Vagina (tissue), 2 donors: Measurements from ENCODE around the gene PZP. TPM values are rescaled to one million over a fixed set of nuclear protein-coding genes. Genes with fewer than 3 reads are reported as not detected.
"Not testable (repeated sequence)": the region's sequence is repeated elsewhere in the genome, so short reads cannot be mapped to it uniquely, and the experiment has no call there.

ENCODE experiments used
- DNase-seq, 2 donors: peaks; one replicate each; pipeline ENCODE4 v3.0.0-alpha.2; 2017; ENCODE audit errors: extremely low spot score in 2 of 2
- H3K27ac ChIP-seq: fragments of 200-600 bp; sonication (generic); one replicate; pipeline ENCODE4 v1.5.1; 2019
- H3K27me3 ChIP-seq: fragments of 200-600 bp; sonication (generic); one replicate; pipeline ENCODE4 v1.5.1; 2019
- H3K36me3 ChIP-seq, 2 donors: fragments of 200-600 bp; sonication (generic); one replicate each; pipeline ENCODE4 v1.5.1; 2017 to 2019
- H3K4me1 ChIP-seq: fragments of 200-600 bp; sonication (generic); one replicate; pipeline ENCODE4 v1.5.1; 2019
- H3K4me3 ChIP-seq, 2 donors: fragments of 200-600 bp; sonication (generic); 1 replicate in 1 of 2; 2 replicates in 1 of 2; pipeline ENCODE4 v1.5.1; 2016 to 2019
- H3K9me3 ChIP-seq: fragments of 200-600 bp; sonication (generic); one replicate; pipeline ENCODE4 v1.5.1; 2019
- CTCF ChIP-seq, 3 experiments: fragments of 450-650 bp in 2 of 3; fragments of 200-600 bp in 1 of 3; sonication (generic) in 1 of 3; IDR thresholded peaks; one replicate each; pipeline ENCODE4 v1.5.1; 2017 to 2019; ENCODE audit warnings: antibody characterized with exemption in 3 of 3, mild to moderate bottlenecking in 2 of 3, moderate library complexity in 2 of 3
- POLR2A ChIP-seq, 2 donors: fragments of 450-650 bp; IDR thresholded peaks; one replicate each; pipeline ENCODE4 v1.6.1; 2017; ENCODE audit warnings: antibody characterized with exemption in 2 of 2, mild to moderate bottlenecking in 2 of 2, moderate library complexity in 2 of 2
- POLR2AphosphoS5 ChIP-seq, 2 donors: sonication (generic); formaldehyde crosslinking; IDR thresholded peaks; one replicate each; pipeline ENCODE4 v1.9.0; 2017; ENCODE audit warnings: antibody characterized with exemption in 2 of 2, mild to moderate bottlenecking in 2 of 2, low read depth in 1 of 2; ENCODE audit not compliant: insufficient read depth in 1 of 2
- intact Hi-C: fragments of 100-400 bp; cut with DNase I; formaldehyde crosslinking; loops from one replicate; pipeline ENCODE4 v1.15.1; 2023
- total RNA-seq: library from RNA; depleted of rRNA; stranded (reverse); fragments of >200 nt; gene quantifications from one replicate; pipeline ENCODE4 v1.2.3, GENCODE V29; 2016

The PZP gene
- total RNA-seq, 1 donor from 2014 or later: not detected

GRCh38 chr12:9198012-9198411, 10.2 kb downstream of the PZP start:
- H3K27me3 ChIP-seq: no peaks in the 10 kb centered on the region
- TF ChIP-seq POLR2AphosphoS5 (IDR thresholded peaks at IDR 0.05; ENCODE audit: insufficient read depth in 1 of 2, low read depth in 1 of 2): no peak
- no peak for TF ChIP-seq CTCF (IDR thresholded peaks at IDR 0.05)
- TF ChIP-seq POLR2A (IDR thresholded peaks at IDR 0.05): no peak
- intact Hi-C loops: no loop called here
- H3K4me3 ChIP-seq: no peak overlapping the region
- no peaks in the 10 kb centered on the region for H3K36me3 ChIP-seq
- H3K9me3 ChIP-seq: no peaks in the 10 kb centered on the region
- H3K4me1 ChIP-seq: no peaks in the 10 kb centered on the region
- no peak overlapping the region for H3K27ac ChIP-seq
- DNase-seq: no peak

- no peaks in the 10 kb centered on the region for H3K9me3 ChIP-seq
- no peaks in the 10 kb centered on the region for H3K4me1 ChIP-seq
- intact Hi-C loops: no loop called here
- TF ChIP-seq POLR2A (IDR thresholded peaks at IDR 0.05): no peak
- TF ChIP-seq CTCF (IDR thresholded peaks at IDR 0.05): no peak
- no peak for TF ChIP-seq POLR2AphosphoS5 (IDR thresholded peaks at IDR 0.05; ENCODE audit: insufficient read depth in 1 of 2, low read depth in 1 of 2)
- H3K27me3 ChIP-seq: no peaks in the 10 kb centered on the region
- H3K4me3 ChIP-seq: no peak overlapping the region
- H3K27ac ChIP-seq: no peak overlapping the region
- no peak for DNase-seq
- H3K36me3 ChIP-seq: no peaks in the 10 kb centered on the region
These were observed 23.9 kb downstream of the PZP start for GRCh38 chr12:9184276-9184675.

GRCh38 chr12:9180810-9181209, 27.4 kb downstream of the PZP start:
- Histone ChIP-seq H3K4me1 (no peaks in the 10 kb centered on the region), H3K36me3 (no peaks in the 10 kb centered on the region), H3K9me3 (no peaks in the 10 kb centered on the region), H3K27ac (no peak overlapping the region), H3K4me3 (no peak overlapping the region), H3K27me3 (no peaks in the 10 kb centered on the region)
- no peak for DNase-seq
- intact Hi-C loops: no loop called here
- TF ChIP-seq POLR2AphosphoS5 (IDR thresholded peaks at IDR 0.05; ENCODE audit: insufficient read depth in 1 of 2, low read depth in 1 of 2) (no peak), CTCF (IDR thresholded peaks at IDR 0.05) (no peak), POLR2A (IDR thresholded peaks at IDR 0.05) (no peak)

- intact Hi-C loops: no loop called here
- no peak for TF ChIP-seq POLR2A (IDR thresholded peaks at IDR 0.05)
- TF ChIP-seq CTCF (IDR thresholded peaks at IDR 0.05): no peak
- TF ChIP-seq POLR2AphosphoS5 (IDR thresholded peaks at IDR 0.05; ENCODE audit: insufficient read depth in 1 of 2, low read depth in 1 of 2): no peak
- no peaks in the 10 kb centered on the region for H3K9me3 ChIP-seq
- H3K36me3 ChIP-seq: no peaks in the 10 kb centered on the region
- no peaks in the 10 kb centered on the region for H3K27me3 ChIP-seq
- no peaks in the 10 kb centered on the region for H3K4me1 ChIP-seq
- H3K4me3 ChIP-seq: no peak overlapping the region
- H3K27ac ChIP-seq: no peak overlapping the region
- DNase-seq: no peak
These were observed 28.4 kb downstream of the PZP start for GRCh38 chr12:9179781-9180180.

GRCh38 chr12:9169979-9170634, 38.1 kb downstream of the PZP start:
- no peak overlapping the region for H3K27ac ChIP-seq

GRCh38 chr12:9167345-9167744, 40.9 kb downstream of the PZP start:
- H3K27me3 ChIP-seq, H3K27ac ChIP-seq, H3K4me1 ChIP-seq, H3K9me3 ChIP-seq, DNase-seq, H3K36me3 ChIP-seq, intact Hi-C loops, H3K4me3 ChIP-seq: not testable (repeated sequence)

More at GRCh38 chr12:9169979-9170634, 38.1 kb downstream of the PZP start:
- TF ChIP-seq POLR2AphosphoS5 (IDR thresholded peaks at IDR 0.05; ENCODE audit: insufficient read depth in 1 of 2, low read depth in 1 of 2): no peak
- TF ChIP-seq POLR2A (IDR thresholded peaks at IDR 0.05): no peak
- TF ChIP-seq CTCF (IDR thresholded peaks at IDR 0.05): no peak
- no peak for DNase-seq
- no peaks in the 10 kb centered on the region for H3K36me3 ChIP-seq
- H3K9me3 ChIP-seq: no peaks in the 10 kb centered on the region
- intact Hi-C loops: no loop called here
- H3K4me3 ChIP-seq: no peak overlapping the region
- H3K4me1 ChIP-seq: peaks cover 4% of the 10 kb centered on the region
- no peaks in the 10 kb centered on the region for H3K27me3 ChIP-seq
